Ovary (tissue), 3 donors: ENCODE data around the gene UBE2V1.

ENCODE experiments used
- EP300 ChIP-seq: sonication (generic); formaldehyde crosslinking; IDR thresholded peaks from one replicate; pipeline ENCODE4 v1.6.1; 2017; ENCODE audit warnings: antibody characterized with exemption
- POLR2A ChIP-seq: fragments of 450-650 bp; IDR thresholded peaks from one replicate; pipeline ENCODE4 v1.6.1; 2017; ENCODE audit warnings: antibody characterized with exemption, mild to moderate bottlenecking, moderate library complexity
- TF ChIP-seq, protein P1 (sequence below), 3 donors: fragments of 450-650 bp in 2 of 3; fragments of 200-600 bp in 1 of 3; IDR thresholded peaks; one replicate each; pipeline versions ENCODE4 v1.5.1 to v1.8.0; 2016 to 2022; ENCODE audit warnings: antibody characterized with exemption in 3 of 3, mild to moderate bottlenecking in 1 of 3
- donor health status: DM: no; HTN: no; CAD: no.

DNA sequence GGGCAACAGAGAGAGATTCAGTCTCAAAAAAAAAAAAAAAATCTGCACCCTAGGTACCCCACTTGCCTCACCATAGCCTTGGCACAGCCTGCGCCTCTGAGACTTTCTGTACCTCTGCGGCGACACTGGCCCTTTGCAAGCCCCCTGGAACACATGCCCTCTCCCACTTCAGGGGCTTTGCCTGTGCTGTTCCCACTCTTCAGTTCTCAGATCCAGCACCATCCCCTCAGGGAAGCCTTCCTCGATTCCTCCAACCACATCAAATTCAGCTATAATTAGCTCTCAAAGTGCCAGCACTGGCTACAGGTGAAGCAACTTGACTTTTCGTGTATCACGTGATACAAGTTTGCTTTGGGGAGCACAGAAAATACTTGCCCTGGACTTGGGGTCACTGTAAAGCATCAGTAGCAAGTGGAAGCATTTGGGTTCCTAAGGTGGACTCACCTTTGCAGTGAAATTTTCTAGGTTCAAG is 2.1 kb upstream of the UBE2V1 start:
- TF ChIP-seq, protein P1, sequence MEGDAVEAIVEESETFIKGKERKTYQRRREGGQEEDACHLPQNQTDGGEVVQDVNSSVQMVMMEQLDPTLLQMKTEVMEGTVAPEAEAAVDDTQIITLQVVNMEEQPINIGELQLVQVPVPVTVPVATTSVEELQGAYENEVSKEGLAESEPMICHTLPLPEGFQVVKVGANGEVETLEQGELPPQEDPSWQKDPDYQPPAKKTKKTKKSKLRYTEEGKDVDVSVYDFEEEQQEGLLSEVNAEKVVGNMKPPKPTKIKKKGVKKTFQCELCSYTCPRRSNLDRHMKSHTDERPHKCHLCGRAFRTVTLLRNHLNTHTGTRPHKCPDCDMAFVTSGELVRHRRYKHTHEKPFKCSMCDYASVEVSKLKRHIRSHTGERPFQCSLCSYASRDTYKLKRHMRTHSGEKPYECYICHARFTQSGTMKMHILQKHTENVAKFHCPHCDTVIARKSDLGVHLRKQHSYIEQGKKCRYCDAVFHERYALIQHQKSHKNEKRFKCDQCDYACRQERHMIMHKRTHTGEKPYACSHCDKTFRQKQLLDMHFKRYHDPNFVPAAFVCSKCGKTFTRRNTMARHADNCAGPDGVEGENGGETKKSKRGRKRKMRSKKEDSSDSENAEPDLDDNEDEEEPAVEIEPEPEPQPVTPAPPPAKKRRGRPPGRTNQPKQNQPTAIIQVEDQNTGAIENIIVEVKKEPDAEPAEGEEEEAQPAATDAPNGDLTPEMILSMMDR (IDR thresholded peaks at IDR 0.05) = no peak
- TF ChIP-seq POLR2A = no peak
- no peak for TF ChIP-seq EP300
